Measurements from ENCODE around the gene MORN1. TPM values are rescaled to one million over a fixed set of nuclear protein-coding genes. Genes with fewer than 3 reads are reported as not detected.

The MORN1 gene
- total and polyA plus RNA-seq, 2 experiments from 2014 or later = 4.5 to 9.4 TPM

- DNase-seq (ENCODE audit: low spot score) = no peak
- no peaks in the 10 kb centered on the region for H3K4me1 ChIP-seq (ENCODE audit: insufficient read depth)
- no peak overlapping the region for H3K4me3 ChIP-seq
- H3K27ac ChIP-seq = no peak overlapping the region
- no peaks in the 10 kb centered on the region for H3K79me2 ChIP-seq
- 92% methylated on average over 33 of the region's 36 CpGs for WGBS (ENCODE audit: low lambda C conversion rate, missing lambda C conversion rate)
- no peak overlapping the region for H3K4me2 ChIP-seq
- TF ChIP-seq CTCF (IDR thresholded peaks at IDR 0.05; ENCODE audit: poor library complexity) = no peak
- TF ChIP-seq EZH2phosphoT487 (IDR thresholded peaks at IDR 0.05; ENCODE audit: low read depth, severe bottlenecking, unreplicated experiment) = no peak
- no peak for TF ChIP-seq EZH2 (IDR thresholded peaks at IDR 0.05; ENCODE audit: borderline replicate concordance)
- H3K36me3 ChIP-seq (replicated peaks; ENCODE audit: insufficient read depth, low read depth) = no peaks in the 10 kb centered on the region
- H3K27me3 ChIP-seq = no peaks in the 10 kb centered on the region
- H3K9me2 ChIP-seq (replicated peaks; ENCODE audit: insufficient read depth) = no peaks in the 10 kb centered on the region
- no peak overlapping the region for H2AFZ ChIP-seq
- H3K9me3 ChIP-seq (ENCODE audit: low read depth) = no peaks in the 10 kb centered on the region
- no peaks in the 10 kb centered on the region for H4K20me1 ChIP-seq (ENCODE audit: insufficient read depth, poor library complexity, severe bottlenecking)
These were observed 18.5 kb downstream of the MORN1 start for GRCh38 chr1:2372551-2373490.

DNA sequence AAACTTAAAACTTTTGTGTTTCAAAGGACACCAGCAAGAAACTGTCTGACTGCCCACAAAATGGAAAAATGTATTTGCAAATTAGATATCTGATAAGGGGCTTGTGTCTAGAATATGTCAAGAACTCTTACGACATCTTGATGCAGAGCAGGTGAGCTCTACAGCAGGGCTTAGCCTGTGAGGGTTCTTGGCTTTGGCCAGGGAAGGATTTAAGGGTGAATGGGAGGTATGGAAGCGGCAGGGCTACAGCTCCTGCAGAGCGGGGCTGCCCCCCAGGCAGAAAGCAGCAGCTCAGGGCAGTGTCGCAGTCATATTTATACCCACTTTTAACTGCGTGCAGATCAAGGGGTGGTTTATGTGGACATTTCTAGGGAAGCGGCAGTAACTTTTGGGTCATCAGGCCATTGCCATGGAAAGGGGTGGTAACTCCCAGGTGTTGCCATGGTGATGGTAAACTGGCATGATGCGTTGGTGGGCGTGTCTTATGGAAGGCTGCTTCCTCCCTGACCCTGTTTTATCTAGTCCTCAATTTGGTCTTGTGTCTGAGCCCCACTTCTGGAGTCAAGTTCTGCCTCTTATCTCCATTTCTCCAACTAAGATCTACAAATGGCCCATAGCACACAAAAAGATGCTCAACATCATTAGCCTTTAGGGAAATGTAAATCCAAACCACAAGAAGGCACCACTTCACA lies 23.2 kb downstream of the MORN1 start:
- Histone ChIP-seq H3K9me3 (ENCODE audit: low read depth) (no peaks in the 10 kb centered on the region), H3K27ac (no peak overlapping the region), H2AFZ (no peak overlapping the region), H4K20me1 (ENCODE audit: insufficient read depth, poor library complexity, severe bottlenecking) (no peaks in the 10 kb centered on the region), H3K27me3 (no peaks in the 10 kb centered on the region), H3K4me2 (no peak overlapping the region), H3K36me3 (replicated peaks; ENCODE audit: insufficient read depth, low read depth) (no peaks in the 10 kb centered on the region), H3K4me1 (ENCODE audit: insufficient read depth) (no peaks in the 10 kb centered on the region), H3K4me3 (no peak overlapping the region), H3K9me2 (replicated peaks; ENCODE audit: insufficient read depth) (no peaks in the 10 kb centered on the region), H3K79me2 (no peaks in the 10 kb centered on the region)
- 91% methylated on average over 8 of the region's 8 CpGs for WGBS (ENCODE audit: low lambda C conversion rate, missing lambda C conversion rate)
- DNase-seq (ENCODE audit: low spot score) = no peak
- no peak for TF ChIP-seq EZH2 (IDR thresholded peaks at IDR 0.05; ENCODE audit: borderline replicate concordance)
- no peak for TF ChIP-seq EZH2phosphoT487 (IDR thresholded peaks at IDR 0.05; ENCODE audit: low read depth, severe bottlenecking, unreplicated experiment)
- TF ChIP-seq CTCF (IDR thresholded peaks at IDR 0.05; ENCODE audit: poor library complexity) = no peak

DNA sequence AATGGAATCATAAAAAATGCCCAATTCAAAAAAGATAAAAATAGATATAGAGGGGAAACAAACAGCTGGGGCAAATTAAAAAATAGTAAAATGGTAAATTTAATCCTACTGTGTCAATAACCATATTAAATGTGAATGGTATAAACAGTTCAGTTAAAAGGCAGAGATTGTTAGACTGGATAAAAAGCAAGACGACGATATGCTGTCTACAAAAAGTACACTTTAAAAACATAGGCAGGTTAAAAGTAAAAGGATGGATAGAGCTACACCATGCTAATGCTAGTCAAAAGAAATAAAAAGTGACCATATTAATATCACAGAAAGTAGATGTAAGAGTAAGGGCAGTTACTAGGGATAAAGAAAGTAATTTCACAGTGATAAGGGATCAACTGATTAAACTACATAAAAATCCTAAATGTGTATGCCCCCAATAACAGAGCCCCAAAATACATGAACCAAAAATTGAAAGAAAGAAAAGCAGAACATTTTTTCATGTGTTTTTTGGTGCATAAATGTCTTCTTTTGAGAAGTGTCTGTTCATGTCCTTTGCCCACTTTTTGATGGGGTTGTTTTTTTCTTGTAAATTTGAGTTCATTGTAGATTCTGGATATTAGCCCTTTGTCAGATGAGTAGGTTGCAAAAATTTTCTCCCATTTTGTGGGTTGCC lies 27.4 kb downstream of the MORN1 start:
- 98% methylated on average over 2 of the region's 2 CpGs for WGBS (ENCODE audit: low lambda C conversion rate, missing lambda C conversion rate)
- Histone ChIP-seq H2AFZ (no peak overlapping the region), H3K9me2 (replicated peaks; ENCODE audit: insufficient read depth) (no peaks in the 10 kb centered on the region)

More for the DNA sequence above, 27.4 kb downstream of the MORN1 start:
- no peaks in the 10 kb centered on the region for H3K27me3 ChIP-seq
- H3K4me2 ChIP-seq = no peak overlapping the region
- no peaks in the 10 kb centered on the region for H4K20me1 ChIP-seq (ENCODE audit: insufficient read depth, poor library complexity, severe bottlenecking)
- no peaks in the 10 kb centered on the region for H3K9me3 ChIP-seq (ENCODE audit: low read depth)
- no peak for TF ChIP-seq EZH2 (IDR thresholded peaks at IDR 0.05; ENCODE audit: borderline replicate concordance)
- TF ChIP-seq EZH2phosphoT487 (IDR thresholded peaks at IDR 0.05; ENCODE audit: low read depth, severe bottlenecking, unreplicated experiment) = no peak
- no peak for TF ChIP-seq CTCF (IDR thresholded peaks at IDR 0.05; ENCODE audit: poor library complexity)
- no peak overlapping the region for H3K27ac ChIP-seq
- no peak for DNase-seq (ENCODE audit: low spot score)
- H3K4me3 ChIP-seq = no peak overlapping the region
- no peaks in the 10 kb centered on the region for H3K4me1 ChIP-seq (ENCODE audit: insufficient read depth)
- no peaks in the 10 kb centered on the region for H3K36me3 ChIP-seq (replicated peaks; ENCODE audit: insufficient read depth, low read depth)
- no peaks in the 10 kb centered on the region for H3K79me2 ChIP-seq

All from hepatocyte (in vitro differentiated cells).